Hippocampal formation (tissue), 2 donors: Measurements from ENCODE around the gene DENND1B.

Experiments
- DNase-seq, 2 donors: peaks; one replicate each; lab custom pipeline; 2025; lab: John Stamatoyannopoulos, UW

Gene DENND1B

DNA sequence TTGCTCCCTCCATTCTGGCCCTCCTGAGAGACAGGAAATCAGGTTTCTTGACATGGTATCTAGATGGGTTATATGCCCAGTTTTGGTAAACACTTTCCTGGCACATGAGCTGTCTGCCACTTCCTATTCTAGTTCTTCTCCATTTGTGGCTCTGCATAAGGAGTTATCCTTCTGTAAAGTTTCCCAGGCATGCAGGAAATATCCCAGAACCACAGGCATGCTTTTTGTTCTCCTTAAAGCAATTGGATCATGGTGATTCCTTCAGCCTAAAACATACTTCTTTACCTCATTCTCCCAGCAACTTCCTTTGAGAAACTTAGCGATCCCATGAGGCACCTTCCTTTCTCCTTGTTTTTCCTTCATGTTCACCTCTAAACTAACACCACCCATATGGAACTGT is 307.4 kb downstream of the DENND1B start:
- DNase-seq, result no peak

DNA sequence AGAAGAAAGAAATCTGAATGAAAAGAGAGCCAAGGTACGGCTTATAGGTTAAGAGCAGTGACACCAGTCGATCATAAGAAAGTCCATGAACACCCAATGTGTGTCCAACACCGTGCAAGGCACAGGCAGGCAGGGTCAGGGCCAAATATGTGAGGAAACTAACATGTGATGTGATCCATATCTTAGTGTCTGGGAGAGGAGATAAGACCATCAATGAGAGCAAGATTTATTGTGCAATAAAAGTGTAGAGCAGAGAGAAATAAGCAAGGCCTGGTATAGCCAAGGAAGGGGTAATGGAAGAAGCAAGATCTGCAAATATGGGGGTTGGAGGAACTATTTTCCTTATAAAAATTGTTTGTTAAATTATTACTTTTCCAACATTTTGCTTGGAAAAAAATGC is 308.5 kb downstream of the DENND1B start:
- no peak for DNase-seq

DNA sequence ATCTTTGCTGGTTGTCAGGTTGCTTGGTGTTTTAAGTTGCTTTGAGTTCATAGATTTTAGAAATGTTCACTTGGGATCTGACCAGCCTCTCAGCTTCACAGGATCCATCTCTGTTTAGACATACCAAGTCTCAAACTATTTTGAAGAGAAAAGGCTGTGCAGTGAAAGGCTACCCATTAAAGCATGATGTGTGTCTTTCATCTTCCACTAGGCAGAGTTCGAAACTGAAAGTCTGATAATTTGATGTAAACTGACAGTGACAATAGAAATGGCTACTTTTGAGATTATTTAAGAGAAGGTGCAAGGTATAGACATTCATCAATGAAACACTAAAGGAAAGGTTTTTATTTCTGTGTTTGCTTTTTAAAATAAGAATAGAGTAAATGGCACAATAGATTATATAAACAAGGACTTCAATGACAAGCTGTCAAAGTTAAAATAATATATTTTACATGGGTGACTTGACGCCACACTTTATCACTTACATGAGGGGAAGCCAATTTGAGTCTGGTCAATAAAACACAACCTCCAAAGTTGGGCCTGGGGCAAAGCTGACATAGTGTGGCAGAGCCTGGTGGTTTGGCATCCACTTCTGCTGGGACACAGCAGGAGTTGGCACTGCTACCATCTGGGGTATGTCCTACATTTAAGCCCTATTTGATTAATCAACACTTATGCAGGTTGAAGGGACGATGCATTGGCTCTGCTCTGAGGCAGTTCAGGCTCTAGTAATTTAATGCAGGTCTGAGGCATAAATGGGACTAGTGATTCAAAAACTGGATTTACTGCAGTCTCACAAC is 309.6 kb downstream of the DENND1B start:
- no peak for DNase-seq

DNA sequence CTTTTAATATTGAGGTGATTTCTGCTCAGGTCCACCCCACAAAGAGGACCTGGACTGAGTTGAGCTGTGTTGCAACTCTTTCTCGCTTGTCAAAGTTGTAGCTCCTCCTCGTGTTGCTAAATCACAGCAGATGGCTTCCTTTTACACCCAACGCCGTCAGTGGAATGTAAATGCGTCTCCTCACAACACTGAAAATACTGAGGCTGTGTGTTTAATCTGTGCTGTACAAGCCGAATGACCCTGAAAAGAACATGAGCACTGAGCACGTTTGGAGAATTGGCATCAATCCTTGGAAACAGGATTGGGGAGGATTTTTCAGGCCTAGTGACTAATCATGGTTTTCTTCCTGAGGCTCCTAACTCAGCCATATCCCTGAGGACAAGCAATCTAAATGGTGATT is 311.2 kb downstream of the DENND1B start:
- peak; percentile 3 to 67 for DNase-seq

DNA sequence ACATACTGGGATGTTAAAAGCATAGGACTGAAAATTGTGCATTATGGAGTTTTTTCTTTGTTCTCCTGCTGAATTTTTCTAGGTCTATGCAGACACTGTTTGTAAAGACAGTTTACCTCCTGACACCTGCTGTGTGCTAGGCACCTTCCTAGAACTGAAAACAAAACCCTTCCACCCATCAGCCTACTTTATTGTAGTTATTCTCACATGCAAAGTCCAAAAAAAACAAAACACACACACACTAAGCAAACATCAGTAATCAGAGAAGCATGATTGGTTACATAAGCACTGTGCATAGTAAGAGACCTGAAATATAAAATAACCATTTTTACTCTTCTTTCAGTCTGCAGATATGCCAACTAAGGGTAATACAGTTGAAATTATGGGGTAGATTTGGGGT is 312.1 kb downstream of the DENND1B start:
- DNase-seq, result no peak

DNA sequence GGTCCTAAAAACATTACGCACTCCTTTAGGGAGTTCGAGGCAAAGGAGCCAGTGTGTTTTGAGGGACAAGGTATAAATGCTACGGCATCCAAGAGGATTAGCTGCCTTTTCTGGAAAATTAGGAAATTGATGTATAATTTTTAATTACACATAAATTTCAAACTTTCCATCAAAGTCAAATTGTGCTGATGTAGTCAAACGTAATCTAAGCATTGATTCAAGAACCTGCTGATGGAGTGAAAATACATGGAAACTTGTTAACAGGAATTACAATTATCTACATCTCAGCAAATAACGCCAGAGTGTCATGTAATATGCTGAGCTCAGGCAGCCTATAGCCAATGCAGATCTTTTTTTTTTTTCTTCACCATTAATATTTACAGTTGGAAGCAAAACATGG is 312.7 kb downstream of the DENND1B start:
- DNase-seq, result no peak
